Measurements from ENCODE around the gene HOXA5. TPM values are rescaled to one million over a fixed set of nuclear protein-coding genes. Genes with fewer than 3 reads are reported as not detected.

HOXA5 gene
- total RNA-seq, 4 donors from 2014 or later = 18.3 to 89.8 (median 31.6) TPM

DNA sequence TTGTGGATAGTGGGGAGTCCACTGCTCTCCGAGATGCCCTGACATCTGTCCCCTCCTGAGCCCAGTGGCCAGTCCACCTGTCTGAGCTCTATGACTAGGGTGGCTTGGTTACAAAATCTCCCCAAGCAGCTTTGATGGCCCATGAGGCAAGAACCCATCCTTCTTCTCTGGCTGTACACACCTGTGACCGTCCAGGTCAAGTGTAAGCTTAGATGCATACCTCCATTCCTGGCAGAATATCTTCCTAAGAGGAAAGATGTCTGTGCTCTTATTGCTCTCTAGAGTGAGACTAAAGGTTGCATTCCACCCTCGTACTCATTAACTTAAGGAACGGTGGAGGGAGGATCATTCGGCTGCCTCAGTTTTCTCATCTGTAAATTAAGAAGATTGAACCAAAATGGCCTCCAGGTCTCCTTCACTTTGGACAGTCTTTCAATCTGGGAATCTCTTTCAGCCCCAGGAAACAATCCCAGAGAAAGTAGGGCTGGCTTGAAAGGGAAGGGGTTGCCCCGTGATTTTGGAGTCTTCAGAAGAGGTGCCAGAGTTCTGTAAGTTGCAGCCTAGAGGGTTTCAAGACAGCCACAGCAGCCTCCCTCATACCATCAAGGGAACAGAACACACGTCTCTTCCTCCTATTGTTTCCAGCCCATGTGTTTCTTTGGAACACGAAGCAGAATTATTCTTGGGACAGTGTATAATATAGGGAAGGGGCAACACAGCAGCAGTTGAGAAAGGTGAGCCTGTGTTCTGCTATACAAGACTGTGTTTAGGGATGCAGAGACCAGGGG lies 18.4 kb downstream of the HOXA5 start:
- in situ Hi-C loops (cut with MboI; ENCODE audit: low pct_ligation_motif_present in 1 of 4, low pct_unique_long_range_greater_than_20kb in 1 of 4, low sequenced_read_pairs in 3 of 4) = no loop called here
- Histone ChIP-seq H3K9me3 (no peaks in the 10 kb centered on the region), H3K27ac (peak overlapping the region; percentile 90 to 96 (median 92)), H3K36me3 (no peaks in the 10 kb centered on the region), H3K27me3 (no peaks in the 10 kb centered on the region), H3K4me1 (peaks cover 45 to 99% (median 86%) of the 10 kb centered on the region in 4 donors), H3K4me3 (peak overlapping the region in 1 of 4 donors; percentile 19)
- no peak for DNase-seq
- WGBS, 2 donors (ENCODE audit: low coverage in 1 of 2) = 29 to 59% methylated on average over 1 to 8 of the region's 8 CpGs
- intact Hi-C loops (cut with DNase I; ENCODE audit: low total_unique reads) = no loop called here
- TF ChIP-seq POLR2AphosphoS5 (IDR thresholded peaks at IDR 0.05) (peak in 2 of 3 donors; percentile 23 to 24), POLR2A (IDR thresholded peaks at IDR 0.05) (no peak), EP300 (IDR thresholded peaks at IDR 0.05; ENCODE audit: low read depth) (no peak)
- TF ChIP-seq, protein P1, sequence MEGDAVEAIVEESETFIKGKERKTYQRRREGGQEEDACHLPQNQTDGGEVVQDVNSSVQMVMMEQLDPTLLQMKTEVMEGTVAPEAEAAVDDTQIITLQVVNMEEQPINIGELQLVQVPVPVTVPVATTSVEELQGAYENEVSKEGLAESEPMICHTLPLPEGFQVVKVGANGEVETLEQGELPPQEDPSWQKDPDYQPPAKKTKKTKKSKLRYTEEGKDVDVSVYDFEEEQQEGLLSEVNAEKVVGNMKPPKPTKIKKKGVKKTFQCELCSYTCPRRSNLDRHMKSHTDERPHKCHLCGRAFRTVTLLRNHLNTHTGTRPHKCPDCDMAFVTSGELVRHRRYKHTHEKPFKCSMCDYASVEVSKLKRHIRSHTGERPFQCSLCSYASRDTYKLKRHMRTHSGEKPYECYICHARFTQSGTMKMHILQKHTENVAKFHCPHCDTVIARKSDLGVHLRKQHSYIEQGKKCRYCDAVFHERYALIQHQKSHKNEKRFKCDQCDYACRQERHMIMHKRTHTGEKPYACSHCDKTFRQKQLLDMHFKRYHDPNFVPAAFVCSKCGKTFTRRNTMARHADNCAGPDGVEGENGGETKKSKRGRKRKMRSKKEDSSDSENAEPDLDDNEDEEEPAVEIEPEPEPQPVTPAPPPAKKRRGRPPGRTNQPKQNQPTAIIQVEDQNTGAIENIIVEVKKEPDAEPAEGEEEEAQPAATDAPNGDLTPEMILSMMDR (IDR thresholded peaks at IDR 0.05) = no peak

DNA sequence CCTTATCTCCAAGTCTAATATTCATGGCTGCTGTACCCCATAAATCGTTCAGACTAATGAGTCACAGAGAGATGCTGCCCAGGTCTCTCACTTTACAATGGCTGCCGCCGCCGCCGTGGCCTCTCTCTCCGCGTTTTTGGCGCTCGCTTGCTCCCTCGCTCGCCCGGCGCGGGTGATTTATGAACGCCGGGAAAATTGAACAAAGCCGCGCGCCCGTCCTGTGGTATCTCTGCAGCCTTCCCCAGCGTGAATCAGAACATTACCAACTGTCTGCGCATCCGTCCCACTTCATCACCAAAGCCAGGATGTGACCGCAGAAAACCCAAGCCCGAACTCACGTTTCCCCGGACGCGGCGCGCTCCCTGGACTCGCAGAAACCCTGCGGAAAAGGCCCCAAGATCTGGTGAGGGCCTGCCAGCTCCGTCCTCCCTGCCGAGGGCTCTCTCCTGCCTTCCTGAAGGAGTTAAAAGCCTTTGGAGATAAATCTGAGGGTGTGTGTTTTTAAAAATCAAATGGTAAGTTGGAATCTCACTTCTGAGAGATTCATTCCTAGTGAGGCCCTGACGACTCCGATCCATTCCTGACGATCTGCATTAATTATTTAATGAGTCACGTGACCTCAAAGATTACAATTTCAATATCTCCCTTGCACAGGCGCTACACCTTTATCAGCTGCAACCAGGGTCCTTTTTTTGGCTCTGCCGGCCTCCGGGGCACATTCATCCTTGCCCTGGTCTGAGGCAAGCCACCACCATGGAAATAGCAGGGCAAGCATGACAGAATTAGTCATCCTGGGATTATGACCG lies 19.2 kb downstream of the HOXA5 start:
- intact Hi-C loops (cut with DNase I; ENCODE audit: low total_unique reads) = no loop called here
- H3K4me3 ChIP-seq = peak overlapping the region in 2 of 4 donors; percentile 19 to 37
- H3K27me3 ChIP-seq = no peaks in the 10 kb centered on the region
- peak overlapping the region; percentile 90 to 96 (median 92) for H3K27ac ChIP-seq
- no peaks in the 10 kb centered on the region for H3K36me3 ChIP-seq
- H3K9me3 ChIP-seq = no peaks in the 10 kb centered on the region
- H3K4me1 ChIP-seq = peaks cover 49 to 100% (median 87%) of the 10 kb centered on the region in 4 donors
- TF ChIP-seq POLR2AphosphoS5 (IDR thresholded peaks at IDR 0.05) (peak in 2 of 3 donors; percentile 30 to 40), POLR2A (IDR thresholded peaks at IDR 0.05) (no peak)
- DNase-seq = peak; percentile 46
- 19 to 64% methylated on average over 5 to 43 of the region's 43 CpGs for WGBS, 2 donors (ENCODE audit: low coverage in 1 of 2)
- in situ Hi-C loops (cut with MboI; ENCODE audit: low pct_ligation_motif_present in 1 of 4, low pct_unique_long_range_greater_than_20kb in 1 of 4, low sequenced_read_pairs in 3 of 4) = no loop called here

DNA sequence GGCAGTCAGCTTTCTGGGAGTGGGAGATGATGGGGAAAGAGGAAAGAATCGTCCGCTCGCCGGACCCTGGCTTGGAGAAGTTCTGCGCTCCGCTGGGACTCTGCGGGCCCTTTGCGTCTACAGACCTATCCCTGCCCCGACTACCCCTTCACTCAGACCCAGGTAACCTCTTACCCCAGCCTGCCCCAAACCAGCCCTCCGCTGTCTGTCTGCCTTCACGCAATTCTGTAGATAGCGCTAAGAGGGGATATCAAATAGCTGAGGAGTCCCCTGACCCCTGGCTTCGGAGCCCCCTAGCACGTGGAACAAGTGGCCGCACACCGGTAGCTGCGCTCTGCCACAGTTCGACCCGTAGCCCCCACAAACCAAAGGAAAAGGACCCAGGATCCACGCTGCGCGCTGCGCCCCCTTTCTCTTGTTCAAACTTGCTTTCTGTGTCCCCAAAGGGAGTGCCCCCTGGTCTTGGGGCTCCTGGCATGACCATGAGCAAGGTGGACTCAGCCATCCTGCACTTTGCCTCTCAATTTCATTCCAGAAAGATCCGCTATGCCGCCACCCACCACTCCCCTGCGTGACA lies 19.9 kb downstream of the HOXA5 start:
- Histone ChIP-seq H3K36me3 (no peaks in the 10 kb centered on the region), H3K9me3 (no peaks in the 10 kb centered on the region), H3K27ac (peak overlapping the region; percentile 90 to 96 (median 92)), H3K27me3 (no peaks in the 10 kb centered on the region), H3K4me1 (peaks cover 50 to 100% (median 87%) of the 10 kb centered on the region in 4 donors), H3K4me3 (peak overlapping the region in 3 of 4 donors; percentile 8 to 37 (median 19))
- intact Hi-C loops (cut with DNase I; ENCODE audit: low total_unique reads) = no loop called here
- 60 to 61% methylated on average over 1 to 26 of the region's 26 CpGs for WGBS, 2 donors (ENCODE audit: low coverage in 1 of 2)
- no peak for TF ChIP-seq EP300 (IDR thresholded peaks at IDR 0.05; ENCODE audit: low read depth)
- TF ChIP-seq, protein P1 (IDR thresholded peaks at IDR 0.05) = no peak
- no peak for TF ChIP-seq POLR2A (IDR thresholded peaks at IDR 0.05)
- no peak for TF ChIP-seq POLR2AphosphoS5 (IDR thresholded peaks at IDR 0.05)
- DNase-seq = no peak
- in situ Hi-C loops (cut with MboI; ENCODE audit: low pct_ligation_motif_present in 1 of 4, low pct_unique_long_range_greater_than_20kb in 1 of 4, low sequenced_read_pairs in 3 of 4) = no loop called here

DNA sequence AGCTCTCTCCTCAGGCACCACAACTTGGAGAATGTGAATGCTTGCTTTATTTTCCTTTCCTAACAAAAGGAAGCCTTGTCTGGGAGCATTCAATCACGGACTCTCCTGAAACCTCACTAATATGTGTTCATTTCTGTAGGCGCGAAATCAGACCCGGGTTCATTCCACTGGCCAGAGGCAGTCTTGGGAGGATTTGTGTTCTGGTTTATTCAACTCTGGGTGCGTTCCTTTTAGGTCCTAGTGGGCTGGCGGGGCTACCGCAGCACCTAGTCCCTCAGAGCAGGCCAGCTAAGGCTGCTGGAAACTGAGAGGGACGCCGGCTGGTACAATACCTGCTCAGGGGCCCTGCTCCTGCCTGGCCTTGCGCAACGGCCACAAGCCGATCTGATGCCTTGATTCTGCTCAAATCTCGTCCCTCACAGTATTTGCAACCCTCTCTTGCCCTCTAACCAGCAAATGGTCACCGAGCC lies 20.4 kb downstream of the HOXA5 start:
- DNase-seq = no peak
- in situ Hi-C loops (cut with MboI; ENCODE audit: low pct_ligation_motif_present in 1 of 4, low pct_unique_long_range_greater_than_20kb in 1 of 4, low sequenced_read_pairs in 3 of 4) = no loop called here
- 39 to 60% methylated on average over 1 to 14 of the region's 14 CpGs for WGBS, 2 donors (ENCODE audit: low coverage in 1 of 2)
- H3K27ac ChIP-seq = peak overlapping the region; percentile 90 to 96 (median 92)
- intact Hi-C loops (cut with DNase I; ENCODE audit: low total_unique reads) = no loop called here
- H3K9me3 ChIP-seq = no peaks in the 10 kb centered on the region
- peaks cover 48 to 100% (median 87%) of the 10 kb centered on the region in 4 donors for H3K4me1 ChIP-seq
- TF ChIP-seq EP300 (IDR thresholded peaks at IDR 0.05; ENCODE audit: low read depth) (no peak), POLR2AphosphoS5 (IDR thresholded peaks at IDR 0.05) (no peak), POLR2A (IDR thresholded peaks at IDR 0.05) (no peak)
- TF ChIP-seq, protein P1 (IDR thresholded peaks at IDR 0.05) = no peak
- peak overlapping the region in 3 of 4 donors; percentile 8 to 37 (median 19) for H3K4me3 ChIP-seq
- H3K36me3 ChIP-seq = no peaks in the 10 kb centered on the region
- H3K27me3 ChIP-seq = no peaks in the 10 kb centered on the region
